ENCODE data around the gene RYR2. TPM values are rescaled to one million over a fixed set of nuclear protein-coding genes. Genes with fewer than 3 reads are reported as not detected.

The RYR2 gene
- total RNA-seq, 2 donors from 2014 or later, result 59.0 to 75.9 TPM

DNA sequence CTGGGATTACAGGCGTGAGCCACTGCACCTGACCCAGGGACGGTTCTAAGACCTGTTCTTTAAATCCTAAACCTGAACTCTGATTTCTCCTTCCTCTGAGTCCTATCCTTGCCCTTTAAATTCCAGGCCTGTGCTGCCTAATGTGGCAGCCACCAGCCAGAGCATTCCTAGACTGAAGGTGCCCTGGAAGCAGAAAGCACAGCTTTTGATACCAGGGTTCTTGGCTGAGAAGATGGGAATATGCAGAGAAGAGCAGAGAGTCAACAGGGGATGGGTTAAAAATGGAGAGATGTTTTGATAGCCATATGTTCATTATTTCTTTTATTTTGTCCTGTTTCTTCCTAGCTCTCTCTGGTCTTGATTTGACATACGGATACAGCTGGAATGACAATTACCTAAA, 49.7 kb downstream of the RYR2 start:
- Histone ChIP-seq H3K36me3 (no peaks in the 10 kb centered on the region), H3K27me3 (replicated peaks; ENCODE audit: insufficient read depth) (no peaks in the 10 kb centered on the region), H3K4me3 (no peak overlapping the region), H3K4me1 (ENCODE audit: control insufficient read depth in 1 of 2, low read depth in 2 of 2) (peaks cover 5 to 48% of the 10 kb centered on the region in 2 donors), H3K9me3 (no peaks in the 10 kb centered on the region), H3K27ac (no peak overlapping the region)
- TF ChIP-seq, protein P1, sequence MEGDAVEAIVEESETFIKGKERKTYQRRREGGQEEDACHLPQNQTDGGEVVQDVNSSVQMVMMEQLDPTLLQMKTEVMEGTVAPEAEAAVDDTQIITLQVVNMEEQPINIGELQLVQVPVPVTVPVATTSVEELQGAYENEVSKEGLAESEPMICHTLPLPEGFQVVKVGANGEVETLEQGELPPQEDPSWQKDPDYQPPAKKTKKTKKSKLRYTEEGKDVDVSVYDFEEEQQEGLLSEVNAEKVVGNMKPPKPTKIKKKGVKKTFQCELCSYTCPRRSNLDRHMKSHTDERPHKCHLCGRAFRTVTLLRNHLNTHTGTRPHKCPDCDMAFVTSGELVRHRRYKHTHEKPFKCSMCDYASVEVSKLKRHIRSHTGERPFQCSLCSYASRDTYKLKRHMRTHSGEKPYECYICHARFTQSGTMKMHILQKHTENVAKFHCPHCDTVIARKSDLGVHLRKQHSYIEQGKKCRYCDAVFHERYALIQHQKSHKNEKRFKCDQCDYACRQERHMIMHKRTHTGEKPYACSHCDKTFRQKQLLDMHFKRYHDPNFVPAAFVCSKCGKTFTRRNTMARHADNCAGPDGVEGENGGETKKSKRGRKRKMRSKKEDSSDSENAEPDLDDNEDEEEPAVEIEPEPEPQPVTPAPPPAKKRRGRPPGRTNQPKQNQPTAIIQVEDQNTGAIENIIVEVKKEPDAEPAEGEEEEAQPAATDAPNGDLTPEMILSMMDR (IDR thresholded peaks at IDR 0.05), result no peak
- DNase-seq (ENCODE audit: low spot score), result no peak
- no peak for ATAC-seq (ENCODE audit: insufficient number of reproducible peaks, low FRiP score, low read depth)

DNA sequence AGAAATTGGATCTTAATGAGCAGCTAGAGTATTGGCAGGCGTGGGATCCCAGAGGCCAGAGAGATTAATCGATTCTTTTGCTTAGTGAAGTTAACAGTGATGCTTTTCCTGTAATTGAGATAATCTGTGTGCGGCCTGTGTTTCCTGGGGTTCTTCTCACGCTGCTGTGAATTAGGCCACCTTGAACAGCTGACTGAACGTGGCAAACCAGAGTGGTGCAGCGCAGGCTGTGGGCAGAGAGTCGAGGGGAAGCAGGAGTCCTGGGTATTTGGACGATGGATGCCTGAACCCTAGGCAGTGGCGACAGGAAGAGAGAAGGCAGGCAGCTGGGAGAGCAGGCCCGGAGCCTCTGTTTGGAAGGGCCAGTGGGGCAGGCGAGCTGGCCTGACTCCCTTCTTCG, 51.7 kb downstream of the RYR2 start:
- Histone ChIP-seq H3K27me3 (replicated peaks; ENCODE audit: insufficient read depth) (no peaks in the 10 kb centered on the region), H3K27ac (no peak overlapping the region), H3K4me1 (ENCODE audit: control insufficient read depth in 1 of 2, low read depth in 2 of 2) (peaks cover 9 to 51% of the 10 kb centered on the region in 2 donors), H3K9me3 (no peaks in the 10 kb centered on the region), H3K36me3 (no peaks in the 10 kb centered on the region), H3K4me3 (no peak overlapping the region)
- ATAC-seq (ENCODE audit: insufficient number of reproducible peaks, low FRiP score, low read depth) (no peak), DNase-seq (ENCODE audit: low spot score) (no peak)
- TF ChIP-seq, protein P1 (IDR thresholded peaks at IDR 0.05), result no peak

DNA sequence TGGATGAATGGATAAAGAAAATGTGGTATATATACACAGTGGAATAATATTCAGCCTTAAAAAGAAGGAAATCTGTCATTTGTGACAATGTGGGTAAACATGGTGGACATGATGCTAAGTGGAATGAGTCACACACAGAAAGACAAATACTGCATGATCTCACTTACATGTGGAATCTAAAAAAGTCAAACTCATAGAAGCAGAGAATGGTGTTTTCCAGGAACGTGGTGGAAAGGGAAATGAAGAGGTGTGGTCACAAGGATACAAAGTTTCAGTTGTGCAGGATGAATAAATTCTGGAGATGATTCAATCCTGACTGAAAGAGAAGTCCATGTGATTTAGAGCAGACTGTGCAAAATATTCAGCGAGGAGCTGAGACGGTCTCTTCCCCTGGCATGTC, 56.6 kb downstream of the RYR2 start:
- H3K27ac ChIP-seq, result no peak overlapping the region
- no peaks in the 10 kb centered on the region for H3K27me3 ChIP-seq (replicated peaks; ENCODE audit: insufficient read depth)
- DNase-seq (ENCODE audit: low spot score) (no peak), ATAC-seq (ENCODE audit: insufficient number of reproducible peaks, low FRiP score, low read depth) (no peak)
- H3K4me3 ChIP-seq, result no peak overlapping the region
- H3K9me3 ChIP-seq, result no peaks in the 10 kb centered on the region
- H3K4me1 ChIP-seq (ENCODE audit: control insufficient read depth in 1 of 2, low read depth in 2 of 2), result peaks cover 9 to 31% of the 10 kb centered on the region in 2 donors
- TF ChIP-seq, protein P1 (IDR thresholded peaks at IDR 0.05), result no peak
- H3K36me3 ChIP-seq, result no peaks in the 10 kb centered on the region

DNA sequence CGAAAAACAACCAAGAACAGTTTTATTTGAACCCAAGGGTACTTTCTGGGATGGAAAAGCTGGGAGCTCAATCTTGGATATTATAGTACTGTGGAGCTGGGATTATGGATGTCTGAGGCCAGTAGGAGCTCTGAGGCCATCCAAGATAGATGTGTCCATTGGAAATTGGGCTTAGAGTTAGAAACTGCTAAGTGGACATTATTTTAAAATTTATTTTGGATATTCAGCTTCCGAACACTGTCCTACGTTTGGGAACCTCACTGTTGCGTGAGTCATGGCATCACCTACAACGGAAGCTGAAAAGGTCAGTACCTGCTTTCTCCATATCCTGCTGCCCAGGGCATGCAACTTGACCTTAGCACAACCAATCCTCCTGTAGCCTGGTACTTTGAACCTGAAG, 61.0 kb downstream of the RYR2 start:
- TF ChIP-seq, protein P1 (IDR thresholded peaks at IDR 0.05), result no peak
- no peak for ATAC-seq (ENCODE audit: insufficient number of reproducible peaks, low FRiP score, low read depth)
- no peaks in the 10 kb centered on the region for H3K27me3 ChIP-seq (replicated peaks; ENCODE audit: insufficient read depth)

DNA sequence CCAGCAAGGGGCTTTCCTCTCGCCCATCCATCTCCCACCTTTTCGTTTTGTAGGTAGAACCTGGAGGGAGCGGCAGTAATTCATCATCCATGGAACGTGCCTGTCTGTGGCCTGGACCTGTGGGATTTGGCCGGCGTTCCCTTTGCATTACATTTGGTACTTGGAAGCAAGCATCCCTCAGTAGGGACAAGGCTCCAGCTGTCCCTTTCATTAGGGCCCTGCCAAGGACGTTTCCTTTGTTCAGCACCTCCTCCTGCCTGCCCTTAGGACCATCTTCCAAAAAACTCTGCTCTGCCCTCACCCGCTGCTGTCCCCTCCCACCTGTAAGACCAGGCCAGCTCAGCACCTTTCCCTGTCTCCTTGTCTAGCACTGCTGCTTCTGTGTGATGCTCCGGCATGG, 62.1 kb downstream of the RYR2 start:
- Histone ChIP-seq H3K27ac (no peak overlapping the region), H3K36me3 (peaks cover 7% of the 10 kb centered on the region), H3K9me3 (no peaks in the 10 kb centered on the region), H3K27me3 (replicated peaks; ENCODE audit: insufficient read depth) (no peaks in the 10 kb centered on the region), H3K4me1 (ENCODE audit: control insufficient read depth in 1 of 2, low read depth in 2 of 2) (no peaks in the 10 kb centered on the region), H3K4me3 (no peak overlapping the region)
- TF ChIP-seq, protein P1 (IDR thresholded peaks at IDR 0.05), result no peak
- DNase-seq (ENCODE audit: low spot score) (no peak), ATAC-seq (ENCODE audit: insufficient number of reproducible peaks, low FRiP score, low read depth) (no peak)

More for the DNA sequence above, 61.0 kb downstream of the RYR2 start:
- DNase-seq (ENCODE audit: low spot score), result no peak
- H3K9me3 ChIP-seq, result no peaks in the 10 kb centered on the region
- no peak overlapping the region for H3K27ac ChIP-seq
- H3K4me1 ChIP-seq (ENCODE audit: control insufficient read depth in 1 of 2, low read depth in 2 of 2), result no peaks in the 10 kb centered on the region
- peaks cover 7% of the 10 kb centered on the region for H3K36me3 ChIP-seq
- H3K4me3 ChIP-seq, result no peak overlapping the region
